Measurements from ENCODE around the gene ACIN1. TPM values are rescaled to one million over a fixed set of nuclear protein-coding genes. Genes with fewer than 3 reads are reported as not detected.
A peak's percentile ranks its signal among the peaks of the same experiment; 100 is the strongest.

Gene ACIN1
- total and polyA plus RNA-seq, 2 of the 13 experiments (the other 11 are each of a cell fraction or from before 2014, with no cell fraction given) = 165 to 183 TPM

DNA sequence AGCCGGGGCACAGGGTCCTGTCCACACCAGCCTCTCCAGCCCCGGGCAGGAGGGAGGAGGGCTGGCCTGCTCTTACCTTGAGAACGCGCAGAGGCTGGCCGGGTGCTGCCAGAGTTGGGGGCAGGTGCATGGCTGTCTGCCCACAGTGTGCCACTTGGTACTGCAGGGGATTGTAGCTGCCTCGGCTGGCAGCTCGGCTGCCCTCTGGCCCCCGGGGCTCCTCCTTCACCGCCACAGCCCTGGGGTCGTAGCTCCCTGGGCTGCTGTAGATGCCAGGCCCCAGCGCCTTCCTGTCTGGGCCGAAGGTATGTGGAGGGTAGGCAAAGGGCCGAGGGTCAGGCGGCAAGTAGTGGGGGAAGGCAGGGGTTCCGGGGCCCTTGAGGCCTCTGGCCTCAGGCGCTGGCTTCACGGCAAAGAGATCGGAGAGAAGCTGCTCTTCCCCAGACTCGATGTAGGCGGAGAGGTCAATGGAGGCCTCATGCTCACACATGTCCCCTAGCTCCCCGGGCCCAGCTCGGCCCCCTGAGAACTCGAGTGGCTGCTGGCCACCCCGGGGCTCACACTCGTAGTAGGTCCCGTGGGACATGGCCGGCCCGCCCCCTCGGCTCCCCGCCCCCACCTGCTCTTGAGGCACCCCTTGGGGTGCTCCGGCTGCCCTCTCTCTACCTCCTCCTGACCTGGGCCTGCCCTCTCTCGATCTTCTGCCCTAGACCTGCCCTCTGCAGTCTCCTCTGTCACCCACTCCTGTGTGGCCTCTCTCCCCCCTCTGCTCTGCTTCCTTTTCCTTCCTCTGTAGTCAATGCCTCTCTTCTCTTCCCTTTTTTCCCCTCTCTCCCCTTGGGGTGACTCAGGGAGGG lies 23.8 kb upstream of the ACIN1 start, which contains the start of gene CEBPE:
Gene CEBPE (minus strand): TSS at position 750 of the 857 bp plus-strand sequence. CDS start 164 bp downstream, at position 586.
- no peak for DNase-seq (ENCODE audit: low spot score)
- intact Hi-C loops (cut with micrococcal nuclease; ENCODE audit: unreplicated experiment) (no loop called here), in situ Hi-C loops (cut with HindIII; ENCODE audit: extremely low pct_ligation_motif_present, low pct_unique_long_range_greater_than_20kb) (no loop called here)
- FAIRE-seq = no peak
- peak; percentile 20 for ATAC-seq
- Histone ChIP-seq H3K36me3 (replicated peaks in 1 of 2; ENCODE audit: control insufficient read depth in 1 of 2, insufficient read depth in 2 of 2, low read length in 2 of 2) (no peaks in the 10 kb centered on the region), H3K4me1 (ENCODE audit: insufficient read depth, low read length) (peaks cover 41% of the 10 kb centered on the region), H3K79me2 (ENCODE audit: insufficient read depth, low read length) (no peaks in the 10 kb centered on the region), H3K27ac (ENCODE audit: extremely low read length, insufficient read depth, low read length) (no peak within 1 kb of the TSS), H3K4me2 (ENCODE audit: low read depth, low read length) (peak within 1 kb of the TSS; percentile 64), H3K27me3 (ENCODE audit: control insufficient read depth in 1 of 2, insufficient read depth in 2 of 2, low read length in 2 of 2) (peaks cover 52 to 94% of the 10 kb centered on the region in 2 experiments), H3K4me3 (replicated peaks in 1 of 3; ENCODE audit: insufficient read depth in 1 of 3, low read depth in 2 of 3, low read length in 3 of 3) (peak within 1 kb of the TSS; percentile 2 to 63 (median 14); a peak in 3 of 6 replicates), H2AFZ (ENCODE audit: low read length) (no peak within 1 kb of the TSS), H3K9me3 (ENCODE audit: low read length) (no peaks in the 10 kb centered on the region), H4K20me1 (ENCODE audit: insufficient read depth, low read length) (no peaks in the 10 kb centered on the region), H3K9ac (ENCODE audit: insufficient read depth, low read depth, low read length) (peak within 1 kb of the TSS; percentile 19; the same call in 1 of the 2 replicates)
- ChIA-PET CTCF (ENCODE audit: low intra/inter-chr PET ratio, low total read pairs) (interaction anchor here (1.2 to 9.6 kb wide), 2 partner anchors 47 to 66 kb away, joined by 3 to 493 read pairs; partner anchors contain the start of gene SLC7A8), POLR2A (interaction anchor here (2.2 kb wide), 1 partner anchor 23 kb away, joined by 17 read pairs; the partner anchor contains the start of genes ACIN1 and C14orf119)
- BruUV-seq (replicated peaks) = no TSS peak
- 20% methylated on average over 32 of the region's 32 CpGs for WGBS (ENCODE audit: low lambda C conversion rate)
- TF ChIP-seq HNRNPL (IDR thresholded peaks at IDR 0.05; ENCODE audit: low read depth, low read length) (peak; percentile 86), ZNF180 (CRISPR knock-in tag; IDR thresholded peaks at IDR 0.05; ENCODE audit: borderline replicate concordance, low read depth) (peak; percentile 43; the same call in 1 of the 2 replicates), SOX6 (IDR thresholded peaks at IDR 0.05) (no peak), SOX6 (CRISPR knock-in tag; IDR thresholded peaks at IDR 0.05) (no peak), ZBTB7A (CRISPR knock-in tag; IDR thresholded peaks at IDR 0.05) (0 out of 2 replicates have a peak, but pooled peaks have one; percentile 24), HNF4G (IDR thresholded peaks at IDR 0.05; ENCODE audit: borderline replicate concordance, low read depth, low read length) (no peak), HNF4G (CRISPR knock-in tag; IDR thresholded peaks at IDR 0.05; ENCODE audit: borderline replicate concordance, low read depth) (no peak), HES4 (CRISPR knock-in tag; IDR thresholded peaks at IDR 0.05; ENCODE audit: borderline replicate concordance) (0 out of 2 replicates have a peak, but pooled peaks have one; percentile 41), ZNF34 (CRISPR knock-in tag; IDR thresholded peaks at IDR 0.05; ENCODE audit: borderline replicate concordance) (no peak)
- TF ChIP-seq, protein P1, sequence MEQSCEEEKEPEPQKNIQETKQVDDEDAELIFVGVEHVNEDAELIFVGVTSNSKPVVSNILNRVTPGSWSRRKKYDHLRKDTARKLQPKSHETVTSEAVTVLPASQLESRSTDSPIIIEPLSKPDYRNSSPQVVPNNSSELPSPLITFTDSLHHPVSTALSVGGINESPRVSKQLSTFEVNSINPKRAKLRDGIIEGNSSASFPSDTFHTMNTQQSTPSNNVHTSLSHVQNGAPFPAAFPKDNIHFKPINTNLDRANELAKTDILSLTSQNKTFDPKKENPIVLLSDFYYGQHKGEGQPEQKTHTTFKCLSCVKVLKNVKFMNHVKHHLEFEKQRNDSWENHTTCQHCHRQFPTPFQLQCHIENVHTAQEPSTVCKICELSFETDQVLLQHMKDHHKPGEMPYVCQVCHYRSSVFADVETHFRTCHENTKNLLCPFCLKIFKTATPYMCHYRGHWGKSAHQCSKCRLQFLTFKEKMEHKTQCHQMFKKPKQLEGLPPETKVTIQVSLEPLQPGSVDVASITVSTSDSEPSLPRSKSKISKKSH (CRISPR knock-in tag; IDR thresholded peaks at IDR 0.05; ENCODE audit: borderline replicate concordance) = peak; percentile 67; the same call in 1 of the 2 replicates
- TF ChIP-seq, protein P2, sequence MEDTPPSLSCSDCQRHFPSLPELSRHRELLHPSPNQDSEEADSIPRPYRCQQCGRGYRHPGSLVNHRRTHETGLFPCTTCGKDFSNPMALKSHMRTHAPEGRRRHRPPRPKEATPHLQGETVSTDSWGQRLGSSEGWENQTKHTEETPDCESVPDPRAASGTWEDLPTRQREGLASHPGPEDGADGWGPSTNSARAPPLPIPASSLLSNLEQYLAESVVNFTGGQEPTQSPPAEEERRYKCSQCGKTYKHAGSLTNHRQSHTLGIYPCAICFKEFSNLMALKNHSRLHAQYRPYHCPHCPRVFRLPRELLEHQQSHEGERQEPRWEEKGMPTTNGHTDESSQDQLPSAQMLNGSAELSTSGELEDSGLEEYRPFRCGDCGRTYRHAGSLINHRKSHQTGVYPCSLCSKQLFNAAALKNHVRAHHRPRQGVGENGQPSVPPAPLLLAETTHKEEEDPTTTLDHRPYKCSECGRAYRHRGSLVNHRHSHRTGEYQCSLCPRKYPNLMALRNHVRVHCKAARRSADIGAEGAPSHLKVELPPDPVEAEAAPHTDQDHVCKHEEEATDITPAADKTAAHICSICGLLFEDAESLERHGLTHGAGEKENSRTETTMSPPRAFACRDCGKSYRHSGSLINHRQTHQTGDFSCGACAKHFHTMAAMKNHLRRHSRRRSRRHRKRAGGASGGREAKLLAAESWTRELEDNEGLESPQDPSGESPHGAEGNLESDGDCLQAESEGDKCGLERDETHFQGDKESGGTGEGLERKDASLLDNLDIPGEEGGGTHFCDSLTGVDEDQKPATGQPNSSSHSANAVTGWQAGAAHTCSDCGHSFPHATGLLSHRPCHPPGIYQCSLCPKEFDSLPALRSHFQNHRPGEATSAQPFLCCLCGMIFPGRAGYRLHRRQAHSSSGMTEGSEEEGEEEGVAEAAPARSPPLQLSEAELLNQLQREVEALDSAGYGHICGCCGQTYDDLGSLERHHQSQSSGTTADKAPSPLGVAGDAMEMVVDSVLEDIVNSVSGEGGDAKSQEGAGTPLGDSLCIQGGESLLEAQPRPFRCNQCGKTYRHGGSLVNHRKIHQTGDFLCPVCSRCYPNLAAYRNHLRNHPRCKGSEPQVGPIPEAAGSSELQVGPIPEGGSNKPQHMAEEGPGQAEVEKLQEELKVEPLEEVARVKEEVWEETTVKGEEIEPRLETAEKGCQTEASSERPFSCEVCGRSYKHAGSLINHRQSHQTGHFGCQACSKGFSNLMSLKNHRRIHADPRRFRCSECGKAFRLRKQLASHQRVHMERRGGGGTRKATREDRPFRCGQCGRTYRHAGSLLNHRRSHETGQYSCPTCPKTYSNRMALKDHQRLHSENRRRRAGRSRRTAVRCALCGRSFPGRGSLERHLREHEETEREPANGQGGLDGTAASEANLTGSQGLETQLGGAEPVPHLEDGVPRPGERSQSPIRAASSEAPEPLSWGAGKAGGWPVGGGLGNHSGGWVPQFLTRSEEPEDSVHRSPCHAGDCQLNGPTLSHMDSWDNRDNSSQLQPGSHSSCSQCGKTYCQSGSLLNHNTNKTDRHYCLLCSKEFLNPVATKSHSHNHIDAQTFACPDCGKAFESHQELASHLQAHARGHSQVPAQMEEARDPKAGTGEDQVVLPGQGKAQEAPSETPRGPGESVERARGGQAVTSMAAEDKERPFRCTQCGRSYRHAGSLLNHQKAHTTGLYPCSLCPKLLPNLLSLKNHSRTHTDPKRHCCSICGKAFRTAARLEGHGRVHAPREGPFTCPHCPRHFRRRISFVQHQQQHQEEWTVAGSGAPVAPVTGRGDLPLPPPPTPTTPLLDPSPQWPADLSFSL (CRISPR knock-in tag; IDR thresholded peaks at IDR 0.05) = no peak
- TF ChIP-seq, protein P3, sequence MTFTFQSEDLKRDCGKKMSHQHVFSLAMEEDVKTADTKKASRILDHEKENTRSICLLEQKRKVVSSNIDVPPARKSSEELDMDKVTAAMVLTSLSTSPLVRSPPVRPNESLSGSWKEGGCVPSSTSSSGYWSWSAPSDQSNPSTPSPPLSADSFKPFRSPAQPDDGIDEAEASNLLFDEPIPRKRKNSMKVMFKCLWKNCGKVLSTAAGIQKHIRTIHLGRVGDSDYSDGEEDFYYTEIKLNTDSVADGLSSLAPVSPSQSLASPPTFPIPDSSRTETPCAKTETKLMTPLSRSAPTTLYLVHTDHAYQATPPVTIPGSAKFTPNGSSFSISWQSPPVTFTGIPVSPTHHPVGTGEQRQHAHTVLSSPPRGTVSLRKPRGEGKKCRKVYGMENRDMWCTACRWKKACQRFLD (CRISPR knock-in tag; IDR thresholded peaks at IDR 0.05; ENCODE audit: borderline replicate concordance) = no peak

Data from HepG2 (cell line).